GM19239 (cell line): Measurements from ENCODE around the gene IFNB1.

Experiments used
- DNase-seq: peaks from one replicate; pipeline ENCODE4 v3.0.0; 2011; ENCODE audit warnings: low spot score; ENCODE audit not compliant: insufficient read length
- FAIRE-seq: peaks from 2 replicates; lab custom pipeline; 2011; peaks lifted over from hg19 to GRCh38; lab: Jason Lieb, UNC

IFNB1 gene

DNA sequence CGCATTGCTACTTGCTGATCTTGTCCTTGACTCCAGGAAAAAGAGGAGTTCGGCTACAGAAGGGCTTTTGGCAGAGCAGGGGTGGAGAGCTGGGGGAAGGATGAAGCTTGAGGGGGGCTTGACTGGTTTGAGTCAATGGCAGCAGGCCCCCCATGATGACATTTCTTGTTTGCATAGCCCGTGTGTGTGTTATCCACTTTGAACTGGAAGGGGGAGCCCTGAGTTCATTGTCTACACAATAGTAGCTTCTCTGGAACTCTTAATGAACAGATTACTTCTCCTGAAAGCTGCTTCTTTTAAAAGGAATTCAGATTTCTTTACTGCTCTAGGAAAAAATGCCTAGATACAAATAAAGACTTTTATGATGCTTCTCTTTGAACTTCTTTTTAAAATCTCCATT is 2.3 kb downstream of the IFNB1 start:
- FAIRE-seq, result no peak
- no peak for DNase-seq

DNA sequence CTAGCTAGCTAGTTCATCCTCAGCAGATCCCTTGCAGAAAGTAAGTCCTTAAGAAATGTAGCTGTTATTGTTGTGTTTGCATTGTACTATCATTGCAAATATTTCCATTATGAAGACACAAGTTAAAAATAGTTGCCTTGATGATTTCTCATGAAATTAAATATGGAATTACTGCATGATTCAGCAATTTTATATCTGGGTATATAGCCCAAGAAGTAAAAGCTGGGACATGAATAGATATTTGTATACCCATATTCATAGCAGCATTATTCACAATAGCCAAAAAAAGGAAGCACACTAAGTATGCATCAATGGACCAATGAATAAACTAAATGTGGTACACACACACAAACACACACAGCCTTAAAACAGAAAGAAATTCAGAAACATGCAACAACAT is 6.8 kb downstream of the IFNB1 start:
- FAIRE-seq, result no peak
- no peak for DNase-seq

DNA sequence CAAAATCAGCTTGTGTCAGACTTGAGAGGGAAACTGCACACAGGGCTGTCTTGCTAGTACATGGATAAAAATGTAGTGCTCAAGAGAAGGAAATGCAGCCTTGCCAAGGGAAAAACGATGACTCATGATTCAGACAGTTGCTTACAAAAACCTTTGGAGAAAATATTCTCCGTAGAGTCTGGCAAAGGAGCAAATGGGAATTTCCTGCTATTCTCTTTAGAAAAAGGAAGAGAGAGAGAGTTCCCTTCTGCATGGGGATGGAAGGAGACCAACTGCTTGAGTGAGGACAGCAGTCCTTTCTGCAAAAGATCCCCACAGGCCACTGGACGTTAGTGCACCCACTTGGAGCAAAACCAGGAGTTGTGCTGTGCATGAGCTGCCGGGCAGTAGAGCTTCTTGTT is 7.6 kb downstream of the IFNB1 start:
- FAIRE-seq (no peak), DNase-seq (no peak)

DNA sequence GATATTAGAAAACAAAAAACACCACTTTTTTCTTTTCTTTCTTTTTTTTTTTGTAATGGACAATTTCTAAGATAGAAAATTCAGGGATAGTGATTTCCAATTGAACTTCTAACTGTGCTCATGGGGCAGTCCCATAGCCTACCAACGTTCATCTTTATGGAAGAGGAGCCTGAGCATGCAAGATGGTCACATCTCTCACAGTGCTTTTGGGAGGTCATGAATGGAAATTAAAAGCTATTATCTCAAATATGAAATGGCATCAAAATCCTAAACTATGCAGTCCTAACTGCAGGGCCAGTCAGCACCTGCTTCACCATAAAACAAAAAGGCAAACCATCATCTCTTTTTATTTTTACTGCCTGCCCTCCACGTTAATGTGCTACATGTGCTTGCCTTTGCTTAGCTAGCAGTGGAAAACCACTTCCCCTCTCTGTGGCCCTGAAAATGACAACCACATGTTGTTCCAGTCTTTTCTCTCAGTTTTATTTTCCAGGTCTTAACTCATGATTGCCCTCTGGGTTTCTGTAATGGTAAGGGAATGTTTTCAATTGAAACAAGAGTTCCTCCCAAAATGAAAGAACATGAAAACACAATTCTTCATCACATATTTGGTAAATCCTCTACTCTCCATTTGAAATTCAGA is 16.7 kb downstream of the IFNB1 start:
- peak; percentile 97 for FAIRE-seq
- DNase-seq, result peak; percentile 4

DNA sequence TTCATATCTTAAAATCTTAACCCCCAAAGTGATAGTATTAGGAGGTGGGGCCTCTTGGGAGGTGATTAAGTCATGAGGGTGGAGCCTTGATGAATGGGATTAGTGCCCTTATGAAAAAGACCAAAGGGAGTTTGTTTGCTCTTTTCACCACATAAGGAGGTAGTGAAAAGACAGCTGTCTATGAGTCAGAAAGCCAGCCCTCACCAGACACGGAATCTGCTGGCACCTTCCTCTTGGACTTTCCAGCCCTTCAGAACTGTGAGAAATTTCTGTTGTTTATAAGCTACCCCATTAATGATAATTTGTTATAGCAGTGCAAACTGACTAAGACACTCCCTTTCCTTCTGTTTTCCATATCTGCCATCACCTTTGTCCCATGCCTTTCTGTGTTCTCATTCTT is 20.8 kb downstream of the IFNB1 start:
- no peak for DNase-seq
- no peak for FAIRE-seq

DNA sequence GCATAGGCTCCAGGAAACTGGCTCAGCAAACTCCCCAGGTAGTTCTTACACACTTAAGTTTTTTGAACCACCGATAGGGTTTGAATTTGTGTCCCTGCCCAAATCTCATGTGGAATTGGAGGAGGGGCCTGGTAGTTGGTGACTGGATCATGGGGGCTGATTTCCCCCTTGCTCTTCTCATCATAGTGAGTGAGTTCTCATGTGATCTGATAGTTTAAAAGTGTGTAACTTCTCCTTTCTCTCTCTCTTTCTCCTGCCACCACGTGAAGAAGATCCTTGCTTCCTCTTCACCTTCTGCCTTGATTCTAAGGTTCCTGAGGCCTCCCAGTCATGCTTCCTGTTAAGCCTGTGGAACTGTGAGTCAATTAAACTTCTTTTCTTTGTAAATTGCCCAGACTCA is 23.9 kb downstream of the IFNB1 start:
- no peak for DNase-seq
- FAIRE-seq, result no peak

DNA sequence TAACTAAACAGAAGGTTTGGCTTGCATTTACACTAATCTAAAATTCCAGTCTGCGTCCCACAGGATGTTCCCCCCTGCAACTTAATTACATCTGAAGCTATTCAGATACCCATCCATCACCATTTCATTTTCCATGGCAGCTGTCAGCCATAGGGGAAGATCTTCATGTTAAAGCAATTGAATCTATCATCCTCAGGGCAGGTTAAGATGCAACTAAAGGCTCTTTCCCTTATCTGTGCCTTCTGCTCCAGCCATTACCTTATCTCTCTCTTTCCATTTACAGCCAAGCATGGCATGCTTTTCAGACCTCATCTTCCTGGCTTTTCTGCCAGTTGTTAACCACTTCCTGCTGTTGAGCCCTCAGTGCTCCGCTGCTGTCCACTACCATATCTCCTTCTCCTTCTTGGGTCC is 30.5 kb downstream of the IFNB1 start:
- FAIRE-seq, result no peak
- DNase-seq, result no peak

DNA sequence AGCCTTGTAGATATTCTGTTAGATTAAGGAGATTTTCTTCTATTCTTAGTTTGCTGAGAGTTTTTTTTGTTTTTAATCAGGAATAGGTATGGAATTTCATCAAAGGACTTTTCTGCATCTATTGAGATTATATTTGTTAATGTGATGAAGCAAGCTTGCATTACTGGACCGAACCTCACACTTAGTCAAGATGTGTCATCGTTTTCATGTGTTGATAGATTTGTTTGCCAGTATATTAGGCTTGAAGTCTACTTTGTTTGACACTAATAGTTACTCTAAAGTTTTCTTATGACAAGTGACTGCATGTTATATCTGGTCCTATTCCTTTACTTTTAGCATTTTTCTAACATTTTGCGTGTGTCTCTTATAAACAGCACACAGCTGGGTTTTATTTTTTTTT is 33.9 kb downstream of the IFNB1 start:
- DNase-seq (no peak), FAIRE-seq (no peak)

DNA sequence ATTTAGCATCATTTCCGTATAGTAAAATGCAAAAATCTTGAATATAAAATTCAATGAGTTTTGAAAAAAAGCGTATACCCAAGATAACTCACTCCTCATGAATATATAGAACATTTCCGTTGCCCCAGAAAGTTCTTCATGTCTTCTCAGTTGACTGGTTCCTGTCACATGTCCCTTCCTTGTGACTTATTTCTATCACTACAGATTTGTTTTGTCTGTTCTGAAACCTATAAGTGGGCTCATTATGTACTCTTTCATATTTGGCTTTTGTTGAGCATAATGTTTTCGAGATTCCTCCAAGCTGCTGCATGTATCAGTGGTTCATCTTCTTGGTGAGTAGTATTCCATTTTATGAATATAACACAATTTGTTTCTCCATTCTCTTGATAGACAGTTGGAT is 35.3 kb downstream of the IFNB1 start:
- FAIRE-seq (no peak), DNase-seq (no peak)

DNA sequence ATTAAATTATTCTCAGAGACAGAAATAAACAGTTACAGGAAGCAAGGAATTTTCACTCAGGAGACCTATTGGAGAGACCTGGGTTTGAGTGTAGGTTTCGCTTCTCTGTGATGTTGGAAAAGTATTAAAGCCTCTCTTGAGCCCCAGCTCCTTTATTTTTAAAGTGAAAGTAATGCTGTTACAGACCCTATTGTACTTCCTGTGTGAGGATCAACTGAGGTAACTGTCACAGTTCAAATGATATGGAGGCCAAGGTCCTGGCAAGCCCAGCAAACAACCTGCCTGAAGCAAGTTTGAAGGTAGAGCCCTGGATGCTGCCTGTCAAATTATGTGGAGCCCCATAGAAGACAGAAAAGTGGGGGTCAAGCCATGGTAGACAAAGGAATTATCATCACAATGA is 38.4 kb downstream of the IFNB1 start:
- FAIRE-seq, result peak; percentile 74
- DNase-seq, result no peak

DNA sequence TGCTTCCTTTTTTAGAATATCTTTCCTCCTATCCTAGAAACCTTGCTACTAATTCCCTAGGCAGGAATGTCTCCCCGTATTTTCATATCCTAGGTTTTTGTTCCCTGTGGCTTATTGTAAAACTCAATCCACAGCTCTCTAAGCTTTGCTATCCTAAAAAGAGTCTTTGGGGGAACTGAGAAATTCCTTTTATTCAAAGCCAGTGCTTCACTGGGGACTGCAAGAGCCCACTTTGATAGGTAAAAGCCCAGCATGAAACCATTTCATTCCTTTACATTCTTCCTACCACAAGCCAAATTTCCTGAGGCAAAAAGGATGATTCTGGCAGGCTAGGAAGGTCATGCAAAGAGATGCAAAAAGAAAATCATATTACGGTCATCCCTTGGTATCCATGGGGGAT is 40.5 kb downstream of the IFNB1 start:
- FAIRE-seq, result no peak
- DNase-seq, result no peak

DNA sequence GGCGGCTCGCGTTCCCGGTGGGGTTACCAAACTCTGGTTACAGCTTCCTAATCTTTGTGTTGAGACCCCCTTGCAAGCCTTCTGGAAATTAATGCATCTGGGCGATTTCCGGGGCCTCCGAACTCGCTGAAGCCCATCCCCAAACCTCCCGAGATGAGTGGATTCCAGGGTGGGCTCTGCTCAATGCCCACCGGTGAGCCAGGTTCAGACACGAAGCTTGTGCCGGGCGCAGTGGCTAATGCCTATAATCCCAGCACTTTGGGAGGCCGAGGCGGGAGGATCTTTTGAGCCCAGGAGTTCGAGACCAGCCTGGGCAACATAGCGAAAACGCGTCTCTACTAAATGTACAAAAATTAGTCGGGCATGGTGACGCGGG is 45.9 kb downstream of the IFNB1 start:
- FAIRE-seq, result no peak
- no peak for DNase-seq

DNA sequence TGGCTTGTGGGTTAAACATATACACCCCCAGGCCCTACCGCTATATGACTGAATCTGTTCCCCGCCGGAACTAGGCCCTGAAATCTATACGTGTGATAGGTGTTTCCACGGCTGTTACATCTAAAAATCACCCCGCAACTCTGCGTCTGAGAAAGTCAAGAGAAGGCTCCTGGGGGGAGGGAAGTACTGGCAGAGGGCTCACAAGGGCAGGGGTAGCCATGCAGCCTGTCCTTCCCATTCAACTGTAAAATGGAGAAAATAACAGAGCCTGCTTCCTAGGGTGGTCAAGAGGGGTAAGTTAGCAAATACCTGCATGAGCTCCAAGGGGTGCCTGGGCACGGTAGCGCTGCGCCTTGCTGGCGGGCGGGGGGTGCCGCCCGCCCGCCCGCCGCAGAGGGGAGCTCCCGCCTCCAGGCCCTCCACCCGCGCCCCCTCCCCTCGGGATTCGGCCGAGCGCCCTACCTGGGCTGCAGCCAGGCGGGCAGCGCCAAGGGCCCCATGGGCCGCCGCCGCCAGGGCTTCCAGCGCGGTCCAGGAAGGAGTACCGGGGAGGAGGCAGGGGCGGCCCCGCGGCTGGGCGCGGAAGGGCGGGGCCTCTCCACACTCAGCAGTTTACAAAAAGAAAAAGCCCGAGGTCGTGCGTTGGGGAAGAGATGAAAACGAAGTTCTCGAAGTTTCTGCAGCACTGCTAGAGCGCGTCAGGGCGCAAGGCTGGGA is 46.5 kb downstream of the IFNB1 start, which contains the start of gene HACD4:
Gene HACD4 (minus strand): TSS at position 550 of the 717 bp plus-strand sequence. CDS start 50 bp downstream, at position 500.
- FAIRE-seq, result peak; percentile 92
- peak; percentile 45 for DNase-seq

DNA sequence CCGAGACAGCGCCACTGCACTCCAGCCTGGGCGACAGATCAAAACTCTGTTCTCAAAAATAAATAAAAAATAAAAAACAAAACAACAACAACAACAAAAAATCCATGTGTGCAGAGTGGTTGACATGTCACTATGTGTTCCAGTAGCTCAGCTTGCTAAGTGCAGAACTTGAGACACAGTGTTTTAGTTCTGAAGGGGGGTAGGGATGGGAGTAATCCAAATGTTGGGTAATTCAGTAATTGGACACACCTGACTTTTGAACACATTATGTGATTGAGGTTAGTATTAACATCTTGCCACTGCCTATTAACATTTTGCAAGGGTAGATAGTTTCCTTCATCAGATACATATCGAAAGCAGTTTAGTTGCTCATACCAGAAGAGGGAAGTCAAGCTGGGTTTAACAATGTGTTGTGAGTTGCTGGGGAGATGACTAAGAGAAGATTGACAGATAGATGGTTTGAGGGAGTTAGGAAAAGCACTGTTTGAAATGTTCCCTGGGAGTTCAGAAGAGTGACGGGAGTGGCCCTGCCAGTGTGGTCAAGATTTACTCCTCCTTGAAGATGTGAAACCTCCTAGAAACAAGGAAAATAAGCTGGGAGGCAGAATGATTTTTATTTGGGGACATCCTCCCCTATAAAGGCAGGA is 47.2 kb downstream of the IFNB1 start:
- DNase-seq (peak; percentile 35), FAIRE-seq (peak; percentile 96)

DNA sequence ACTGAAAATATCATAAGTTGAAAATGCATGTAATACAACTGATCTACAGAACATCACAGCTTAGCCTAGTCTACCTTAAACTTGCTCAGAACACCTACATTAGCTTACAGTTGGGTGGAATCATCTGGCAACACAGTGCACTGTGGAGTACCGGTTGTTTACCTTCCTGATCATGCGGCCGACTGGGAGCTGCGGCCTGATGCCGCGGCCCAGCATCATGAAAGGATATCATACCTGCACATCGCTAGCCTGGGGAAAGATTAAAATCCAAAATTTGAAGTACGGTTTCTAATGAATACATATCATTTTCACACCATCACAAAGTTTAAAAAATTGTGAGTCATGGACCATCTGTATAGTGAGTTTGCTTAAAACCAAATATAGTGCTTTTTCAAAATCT is 48.1 kb downstream of the IFNB1 start:
- DNase-seq (no peak), FAIRE-seq (no peak)

DNA sequence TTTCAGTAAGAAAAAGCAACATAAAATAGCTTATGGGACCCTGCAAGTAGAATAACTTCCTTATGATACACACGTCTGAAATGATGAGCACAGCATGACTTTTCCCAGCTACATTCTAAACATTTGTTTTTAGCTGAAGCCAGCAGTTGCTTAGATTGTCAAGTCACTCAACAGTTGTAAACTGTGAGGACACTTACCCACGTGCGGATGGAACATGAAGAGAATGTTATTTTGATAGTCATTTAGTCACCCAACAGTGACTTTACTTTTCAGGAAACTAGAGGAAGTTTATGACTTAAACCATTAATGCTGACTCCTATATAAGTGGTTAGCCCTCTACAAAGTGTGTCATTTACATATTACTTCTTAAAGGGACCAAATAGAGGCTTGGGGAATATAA is 49.3 kb downstream of the IFNB1 start:
- FAIRE-seq, result no peak
- DNase-seq, result no peak

DNA sequence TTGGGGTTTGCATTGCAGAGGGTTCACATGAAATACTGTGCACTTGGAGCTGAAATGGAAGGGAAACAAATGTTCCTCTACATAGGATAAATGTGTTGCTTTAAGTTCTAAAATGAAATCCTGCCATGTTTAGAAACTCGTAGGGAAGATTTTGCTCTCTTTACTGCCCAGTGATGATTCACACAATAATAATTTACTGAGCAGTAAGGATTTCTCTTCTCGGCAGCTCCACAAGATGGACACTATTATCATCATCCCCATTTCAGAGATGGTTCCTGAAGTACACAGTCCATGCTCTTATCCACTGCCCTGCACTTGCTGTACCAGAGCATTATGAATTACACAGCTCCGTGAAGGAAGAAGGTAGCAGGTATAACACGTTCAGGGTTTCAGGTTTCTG is 50.4 kb downstream of the IFNB1 start:
- DNase-seq (no peak), FAIRE-seq (no peak)
